Keratinocyte (primary cell): ENCODE data around the gene FBXO42. TPM values are rescaled to one million over a fixed set of nuclear protein-coding genes. Genes with fewer than 3 reads are reported as not detected.

Experiments
- DNase-seq: peaks from one replicate; pipeline ENCODE4 v3.0.0-alpha.2; 2011; ENCODE audit warnings: low read depth, missing footprints, low spot score
- FAIRE-seq: peaks from 2 replicates; lab custom pipeline; 2011; peaks lifted over from hg19 to GRCh38; lab: Jason Lieb, UNC
- H2AFZ ChIP-seq: 2 replicates; pipeline ENCODE4 v1.6.0; 2012; ENCODE audit warnings: low read length, control low read depth, inconsistent platforms; ENCODE audit not compliant: control insufficient read depth
- H3K27ac ChIP-seq: 2 replicates; pipeline ENCODE4 v1.5.1; 2011; ENCODE audit warnings: low read length; ENCODE audit not compliant: control insufficient read depth, insufficient read depth
- H3K27me3 ChIP-seq: 3 replicates; pipeline ENCODE4 v1.6.0; 2011; ENCODE audit warnings: low read length; ENCODE audit not compliant: control insufficient read depth, insufficient read depth; ENCODE audit errors: extremely low read depth
- H3K36me3 ChIP-seq, 2 experiments: 2 replicates in 1 of 2; 3 replicates in 1 of 2; pipeline ENCODE4 v1.5.1; 2011; ENCODE audit warnings: low read length in 2 of 2, mild to moderate bottlenecking in 1 of 2; ENCODE audit not compliant: control insufficient read depth in 2 of 2, insufficient read depth in 2 of 2; ENCODE audit errors: extremely low read depth in 1 of 2
- H3K4me1 ChIP-seq: 3 replicates; pipeline ENCODE4 v1.5.1; 2011; ENCODE audit warnings: low read length; ENCODE audit not compliant: control insufficient read depth, insufficient read depth; ENCODE audit errors: extremely low read depth
- H3K4me2 ChIP-seq: 3 replicates; pipeline ENCODE4 v1.6.0; 2011; ENCODE audit warnings: low read depth, low read length; ENCODE audit not compliant: control insufficient read depth, insufficient read depth; ENCODE audit errors: extremely low read depth
- H3K4me3 ChIP-seq, 3 experiments: fragments of 200-600 bp in 1 of 3; sonication (generic) in 1 of 3; 2 replicates in 2 of 3; 3 replicates in 1 of 3; pipeline ENCODE4 v1.5.1; 2011 to 2016; ENCODE audit warnings: low read length in 3 of 3, mild to moderate bottlenecking in 3 of 3, control low read depth in 2 of 3, inconsistent platforms in 1 of 3, low read depth in 1 of 3, mixed read lengths in 1 of 3, mixed run types in 1 of 3, moderate library complexity in 1 of 3; ENCODE audit not compliant: control insufficient read depth in 2 of 3, insufficient read depth in 2 of 3; ENCODE audit errors: extremely low read depth in 1 of 3
- H3K79me2 ChIP-seq: 2 replicates; pipeline ENCODE4 v1.6.0; 2012; ENCODE audit warnings: low read length; ENCODE audit not compliant: control insufficient read depth, insufficient read depth
- H3K9ac ChIP-seq: 3 replicates; pipeline ENCODE4 v1.6.0; 2011; ENCODE audit warnings: low read length; ENCODE audit not compliant: control insufficient read depth, insufficient read depth; ENCODE audit errors: extremely low read depth
- H3K9me1 ChIP-seq: 3 replicates; pipeline ENCODE4 v1.6.0; 2011; ENCODE audit warnings: low read length; ENCODE audit not compliant: control insufficient read depth, insufficient read depth; ENCODE audit errors: extremely low read depth
- H3K9me3 ChIP-seq: 2 replicates; pipeline ENCODE4 v1.5.1; 2012; ENCODE audit warnings: low read depth, low read length; ENCODE audit not compliant: control insufficient read depth
- H4K20me1 ChIP-seq: 3 replicates; pipeline ENCODE4 v1.6.0; 2011; ENCODE audit warnings: low read length; ENCODE audit not compliant: control insufficient read depth, insufficient read depth; ENCODE audit errors: extremely low read depth
- CTCF ChIP-seq, 3 experiments: IDR thresholded peaks in 1 of 3; conservative IDR thresholded peaks in 1 of 3; optimal IDR thresholded peaks in 1 of 3; 2 replicates in 2 of 3; 3 replicates in 1 of 3; pipeline versions ENCODE3 to v1.5.1; 2011; ENCODE audit warnings: low read length in 3 of 3, mild to moderate bottlenecking in 3 of 3, moderate library complexity in 2 of 3, control low read depth in 1 of 3, inconsistent platforms in 1 of 3; ENCODE audit not compliant: insufficient read depth in 2 of 3; ENCODE audit errors: extremely low read depth in 1 of 3
- EZH2 ChIP-seq: IDR thresholded peaks from one replicate; pipeline ENCODE4 v1.6.1; 2012; ENCODE audit warnings: inconsistent platforms, mild to moderate bottlenecking, low read length, moderate library complexity
- dilution Hi-C: fragments of 300-500 bp; cut with MboI; formaldehyde crosslinking; loops from one replicate; pipeline ENCODE4 v1.7.0; 2020; ENCODE audit warnings: low sequenced_read_pairs; ENCODE audit not compliant: extremely low pct_ligation_motif_present
- polyA plus RNA-seq, 5 experiments: library from polyadenylated mRNA; depleted of rRNA in 3 of 5; stranded (reverse) in 3 of 5; stranded (forward) in 1 of 5; unstranded in 1 of 5; fragments of >200 nt; gene quantifications; 1 replicate in 1 of 5; 2 replicates in 3 of 5; 3 replicates in 1 of 5; pipeline versions ENCODE4 v1.2.1 to v1.2.3, GENCODE V29; 2011 to 2012; ENCODE audit warnings: missing spikeins in 2 of 5, low read depth in 1 of 5, low replicate concordance in 1 of 5

Gene FBXO42
- polyA plus RNA-seq, 1 donor (not counting 4 experiments of a cell fraction or from before 2014, with no cell fraction given), result 14.1 TPM

- Histone ChIP-seq H3K27ac (no peak overlapping the region), H3K9ac (no peak overlapping the region), H3K27me3 (peaks cover 7% of the 10 kb centered on the region), H3K9me3 (no peaks in the 10 kb centered on the region), H4K20me1 (no peaks in the 10 kb centered on the region), H2AFZ (no peak overlapping the region), H3K4me1 (peaks cover 17% of the 10 kb centered on the region), H3K4me3 (no peak overlapping the region), H3K9me1 (no peaks in the 10 kb centered on the region), H3K36me3 (peaks cover 0 to 2% of the 10 kb centered on the region in 2 experiments), H3K79me2 (no peaks in the 10 kb centered on the region), H3K4me2 (no peak overlapping the region)
- TF ChIP-seq EZH2, result no peak
- no peak for TF ChIP-seq CTCF (optimal IDR thresholded peaks at IDR 0.05 in 1 of 3, IDR thresholded peaks at IDR 0.05 in 1 of 3, conservative IDR thresholded peaks at IDR 0.05 in 1 of 3; ENCODE audit: extremely low read depth in 1 of 3, insufficient read depth in 2 of 3, low read length in 3 of 3)
- no peak for DNase-seq
- dilution Hi-C loops, result no loop called here
- no peak for FAIRE-seq
Observed at GRCh38 chr1:16232316-16232710, 120.0 kb downstream of the FBXO42 start.

DNA sequence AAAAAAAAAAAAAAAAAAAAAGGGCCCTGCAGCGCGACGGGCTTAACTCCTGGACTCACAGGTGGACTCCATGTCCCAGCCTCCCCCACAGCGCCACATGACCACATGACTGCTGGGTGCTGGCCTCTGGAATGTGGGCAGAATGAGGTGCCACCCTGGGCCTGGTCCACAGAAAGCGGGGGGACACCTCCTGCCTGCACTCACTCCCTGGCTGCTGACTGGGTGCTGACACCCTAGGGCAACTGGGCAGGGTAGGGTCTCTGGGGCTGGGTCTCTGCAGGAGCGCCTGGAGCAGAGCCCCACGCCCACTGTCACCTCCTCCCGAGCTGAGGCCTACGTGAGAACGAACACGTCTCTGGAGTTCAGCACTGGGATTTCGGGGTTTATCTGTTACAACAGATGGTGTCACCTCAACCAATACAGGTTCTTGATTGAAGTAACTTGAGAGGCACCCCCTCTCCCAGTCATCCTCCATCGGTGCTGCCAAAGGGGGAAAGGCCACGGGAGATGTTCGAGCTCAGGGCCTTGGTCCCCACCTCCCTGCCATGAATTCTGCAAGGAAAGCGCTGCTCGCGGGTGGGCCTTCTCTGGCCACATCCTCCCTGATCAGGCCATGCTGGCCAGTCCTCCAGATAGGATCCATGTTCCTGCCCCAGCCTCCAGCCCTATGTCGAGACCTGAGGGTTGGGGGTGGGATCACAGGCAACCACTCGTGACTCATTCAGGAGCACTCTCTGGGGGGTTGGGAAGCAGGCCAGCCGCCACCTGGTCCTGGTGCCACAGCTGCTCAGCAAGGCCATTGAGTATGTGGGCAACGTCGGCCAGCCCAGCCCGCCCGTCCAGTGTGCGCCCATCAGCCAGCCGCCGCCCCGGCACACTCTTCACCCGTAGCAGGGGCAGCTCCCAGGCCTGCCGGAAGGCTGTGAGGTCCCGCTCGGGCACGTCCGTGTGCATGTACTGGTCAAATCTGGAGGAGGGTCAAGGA is 120.7 kb downstream of the FBXO42 start:
- no peak overlapping the region for H2AFZ ChIP-seq
- TF ChIP-seq CTCF (optimal IDR thresholded peaks at IDR 0.05 in 1 of 3, IDR thresholded peaks at IDR 0.05 in 1 of 3, conservative IDR thresholded peaks at IDR 0.05 in 1 of 3; ENCODE audit: extremely low read depth in 1 of 3, insufficient read depth in 2 of 3, low read length in 3 of 3) (no peak), EZH2 (no peak)
- H4K20me1 ChIP-seq, result no peaks in the 10 kb centered on the region
- H3K79me2 ChIP-seq, result no peaks in the 10 kb centered on the region
- H3K9me1 ChIP-seq, result no peaks in the 10 kb centered on the region
- no peak for FAIRE-seq
- H3K27ac ChIP-seq, result no peak overlapping the region
- no peak overlapping the region for H3K9ac ChIP-seq
- peaks cover 13% of the 10 kb centered on the region for H3K27me3 ChIP-seq
- H3K4me1 ChIP-seq, result peaks cover 15% of the 10 kb centered on the region
- H3K4me2 ChIP-seq, result no peak overlapping the region
- no peak for DNase-seq
- peaks cover 0 to 2% of the 10 kb centered on the region in 2 experiments for H3K36me3 ChIP-seq
- dilution Hi-C loops, result no loop called here
- H3K9me3 ChIP-seq, result no peaks in the 10 kb centered on the region
- no peak overlapping the region for H3K4me3 ChIP-seq
